ENCODE measurements around the gene MTA3.
"Not testable (repeated sequence)": the region's sequence is repeated elsewhere in the genome, so short reads cannot be mapped to it uniquely, and the experiment has no call there.

The MTA3 gene

DNA sequence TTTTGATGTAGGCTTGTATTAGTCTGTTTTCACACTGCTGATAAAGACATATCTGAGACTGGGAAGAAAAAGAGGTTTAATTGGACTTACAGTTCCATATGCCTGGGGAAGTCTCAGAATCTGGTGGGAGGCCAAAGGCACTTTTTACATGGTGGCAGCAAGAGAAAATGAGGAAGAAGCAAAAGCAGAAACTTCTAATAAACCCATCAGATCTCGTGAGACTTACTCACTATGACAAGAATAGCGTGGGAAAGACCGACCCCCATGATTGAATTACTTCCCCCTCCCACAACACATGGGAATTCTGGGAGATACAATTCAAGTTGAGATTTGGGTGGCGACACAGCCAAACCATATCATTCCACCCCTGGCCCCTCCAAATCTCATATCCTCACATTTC lies 162.9 kb downstream of the MTA3 start:
- peaks cover 12% of the 10 kb centered on the region; the same call in 1 of the 2 replicates for H3K9me3 ChIP-seq (ENCODE audit: control insufficient read depth, insufficient read depth, low read depth, low read length)
- not testable (repeated sequence) for H3K9ac ChIP-seq (ENCODE audit: low read length); H3K27ac ChIP-seq (ENCODE audit: low read depth, low read length); H3K36me3 ChIP-seq (ENCODE audit: control insufficient read depth, insufficient read depth, low read length); H3K4me3 ChIP-seq (ENCODE audit: low read depth, low read length); H3K27me3 ChIP-seq (ENCODE audit: control insufficient read depth, insufficient read depth, low read length); H3K4me1 ChIP-seq (ENCODE audit: control insufficient read depth, insufficient read depth, low read length)

DNA sequence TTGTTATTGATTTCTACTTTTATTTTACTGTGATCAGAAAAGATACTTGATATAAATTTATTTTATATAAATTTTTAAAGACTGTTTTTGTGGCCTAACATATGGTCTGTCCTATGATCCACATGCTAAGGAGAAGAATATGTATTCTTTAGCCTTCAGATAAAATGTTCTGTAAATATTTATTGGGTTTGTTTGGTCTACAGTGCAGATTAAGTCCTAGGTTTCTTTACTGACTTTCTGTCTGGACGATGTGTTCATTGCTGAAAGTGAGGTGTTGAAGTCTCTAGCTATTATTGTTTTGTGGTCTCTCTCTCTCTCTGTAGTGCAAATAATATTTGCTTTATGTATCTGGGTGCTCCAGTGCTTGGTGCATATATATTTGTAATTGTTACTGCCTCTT lies 165.4 kb downstream of the MTA3 start:
- Histone ChIP-seq H3K27ac (ENCODE audit: low read depth, low read length) (no peak overlapping the region), H3K9me3 (ENCODE audit: control insufficient read depth, insufficient read depth, low read depth, low read length) (peaks cover 14% of the 10 kb centered on the region; the same call in 1 of the 2 replicates), H3K36me3 (ENCODE audit: control insufficient read depth, insufficient read depth, low read length) (peaks cover 19% of the 10 kb centered on the region; the same call in 1 of the 2 replicates), H3K27me3 (ENCODE audit: control insufficient read depth, insufficient read depth, low read length) (no peaks in the 10 kb centered on the region), H3K9ac (ENCODE audit: low read length) (no peak overlapping the region), H3K4me1 (ENCODE audit: control insufficient read depth, insufficient read depth, low read length) (no peaks in the 10 kb centered on the region; the same call in 1 of the 2 replicates), H3K4me3 (ENCODE audit: low read depth, low read length) (no peak overlapping the region)

DNA sequence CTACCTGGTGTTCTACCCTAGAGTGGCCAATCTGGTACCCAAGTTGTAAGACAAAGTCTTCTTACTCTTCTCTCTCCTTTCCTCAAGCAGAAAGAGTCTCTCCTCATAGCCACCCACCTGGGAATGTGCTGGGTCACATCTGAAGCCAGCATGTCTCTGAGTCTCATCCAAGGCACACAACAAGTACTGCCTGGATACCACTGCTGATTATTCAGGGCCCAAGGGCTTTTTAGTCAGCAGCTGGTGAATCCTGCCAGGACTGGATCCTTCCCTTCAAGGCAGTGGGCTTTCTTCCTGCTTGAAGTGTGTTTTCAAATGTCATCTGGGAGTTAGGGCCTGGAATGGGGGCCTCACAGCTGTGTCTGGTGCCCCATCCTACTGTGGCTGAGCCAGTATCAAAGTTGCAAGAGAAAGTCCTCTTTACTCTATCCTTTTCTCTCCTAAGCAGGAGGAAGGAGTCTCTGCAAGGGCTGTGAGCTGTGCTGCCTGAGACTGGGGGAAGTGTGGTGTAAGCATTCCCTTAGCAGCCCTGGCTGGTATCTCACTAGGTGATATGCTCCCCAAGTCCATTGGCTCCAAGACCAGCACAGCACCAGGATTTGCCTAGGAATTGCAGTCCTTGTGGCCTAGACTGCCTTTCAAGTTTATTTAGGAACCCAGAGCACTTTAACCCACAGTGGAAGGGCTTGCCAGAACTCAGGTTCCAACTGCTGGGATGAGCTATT lies 168.3 kb downstream of the MTA3 start:
- Histone ChIP-seq H3K4me3 (ENCODE audit: low read depth, low read length) (no peak overlapping the region), H3K9me3 (ENCODE audit: control insufficient read depth, insufficient read depth, low read depth, low read length) (peaks cover 14% of the 10 kb centered on the region; the same call in 1 of the 2 replicates), H3K4me1 (ENCODE audit: control insufficient read depth, insufficient read depth, low read length) (peaks cover 4% of the 10 kb centered on the region; the same call in 1 of the 2 replicates), H3K27me3 (ENCODE audit: control insufficient read depth, insufficient read depth, low read length) (no peaks in the 10 kb centered on the region), H3K9ac (ENCODE audit: low read length) (no peak overlapping the region), H3K36me3 (ENCODE audit: control insufficient read depth, insufficient read depth, low read length) (peaks cover 26% of the 10 kb centered on the region; the same call in 1 of the 2 replicates), H3K27ac (ENCODE audit: low read depth, low read length) (no peak overlapping the region)

DNA sequence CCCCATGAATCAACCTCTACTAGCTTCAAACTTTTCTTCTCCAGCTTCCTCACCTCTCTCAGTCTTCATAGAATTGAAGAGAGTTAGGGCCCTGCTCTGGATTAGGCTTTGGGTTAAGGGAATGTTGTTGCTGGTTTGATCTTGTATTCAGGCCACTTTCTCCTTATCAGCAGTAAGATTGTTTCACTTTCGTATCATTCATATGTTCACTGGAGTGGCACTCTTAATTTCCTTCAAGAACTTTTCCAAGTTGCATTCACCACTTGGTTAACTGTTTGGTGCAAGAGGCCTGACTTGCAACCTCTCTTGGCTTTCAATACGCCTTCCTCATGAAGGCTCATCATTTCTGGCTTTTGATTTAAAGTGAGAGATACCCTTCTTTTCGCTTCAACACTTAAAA lies 172.7 kb downstream of the MTA3 start:
- Histone ChIP-seq H3K4me1 (ENCODE audit: control insufficient read depth, insufficient read depth, low read length) (peaks cover 4% of the 10 kb centered on the region; the same call in 1 of the 2 replicates), H3K9me3 (ENCODE audit: control insufficient read depth, insufficient read depth, low read depth, low read length) (peaks cover 8% of the 10 kb centered on the region; the same call in 1 of the 2 replicates), H3K36me3 (ENCODE audit: control insufficient read depth, insufficient read depth, low read length) (peaks cover 26% of the 10 kb centered on the region; the same call in 1 of the 2 replicates), H3K9ac (ENCODE audit: low read length) (no peak overlapping the region), H3K27ac (ENCODE audit: low read depth, low read length) (no peak overlapping the region), H3K4me3 (ENCODE audit: low read depth, low read length) (no peak overlapping the region), H3K27me3 (ENCODE audit: control insufficient read depth, insufficient read depth, low read length) (no peaks in the 10 kb centered on the region)

DNA sequence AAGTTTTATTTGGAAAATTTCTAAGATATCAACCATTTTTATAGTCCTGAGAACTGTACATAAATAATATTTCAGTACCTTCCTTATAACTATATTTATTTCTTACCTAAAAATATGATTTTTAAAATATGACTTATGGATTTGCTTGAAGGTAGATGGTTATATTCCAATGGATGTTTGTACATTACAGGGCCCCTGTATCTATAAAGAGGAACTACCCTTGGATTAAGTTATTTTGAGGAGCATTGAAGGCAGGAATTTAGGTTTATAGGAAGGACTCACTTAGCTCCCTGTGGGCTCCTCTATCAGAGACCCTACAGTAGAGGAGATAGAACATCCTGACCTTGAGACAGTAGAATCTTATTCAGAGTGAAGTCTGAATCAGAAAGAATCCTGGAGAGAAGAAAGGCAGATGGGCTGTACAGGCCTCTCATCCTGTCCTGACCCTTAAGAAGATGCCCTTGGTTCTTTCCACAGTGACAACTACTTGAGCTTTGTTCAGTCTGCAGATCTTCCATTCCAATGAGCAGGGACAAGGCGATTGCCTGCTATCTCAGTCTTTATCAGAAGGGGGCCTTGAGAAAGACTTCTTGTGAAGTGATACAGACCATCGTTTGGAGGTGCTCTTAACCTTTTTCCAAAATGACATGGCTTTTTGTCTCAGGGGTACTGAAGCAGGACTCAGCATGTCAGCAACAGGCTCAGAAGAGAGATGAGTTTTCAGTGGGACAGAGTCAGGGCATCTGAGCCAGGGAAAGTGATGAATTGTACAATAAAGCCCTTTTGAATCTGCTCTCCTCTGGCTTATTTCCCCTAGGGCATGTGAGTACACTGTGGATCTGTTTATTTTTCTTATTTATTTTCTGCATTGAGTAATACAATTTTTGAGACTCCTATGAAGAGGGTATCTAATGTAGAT lies 174.6 kb downstream of the MTA3 start:
- peaks cover 4% of the 10 kb centered on the region; the same call in 1 of the 2 replicates for H3K4me1 ChIP-seq (ENCODE audit: control insufficient read depth, insufficient read depth, low read length)
- no peak overlapping the region for H3K9ac ChIP-seq (ENCODE audit: low read length)
- peaks cover 5% of the 10 kb centered on the region; the same call in 1 of the 2 replicates for H3K9me3 ChIP-seq (ENCODE audit: control insufficient read depth, insufficient read depth, low read depth, low read length)
- H3K27ac ChIP-seq (ENCODE audit: low read depth, low read length), result no peak overlapping the region
- no peak overlapping the region for H3K4me3 ChIP-seq (ENCODE audit: low read depth, low read length)
- 0 out of 2 replicates have a peak, but pooled peaks cover 9% of the 10 kb centered on the region for H3K36me3 ChIP-seq (ENCODE audit: control insufficient read depth, insufficient read depth, low read length)
- H3K27me3 ChIP-seq (ENCODE audit: control insufficient read depth, insufficient read depth, low read length), result no peaks in the 10 kb centered on the region

DNA sequence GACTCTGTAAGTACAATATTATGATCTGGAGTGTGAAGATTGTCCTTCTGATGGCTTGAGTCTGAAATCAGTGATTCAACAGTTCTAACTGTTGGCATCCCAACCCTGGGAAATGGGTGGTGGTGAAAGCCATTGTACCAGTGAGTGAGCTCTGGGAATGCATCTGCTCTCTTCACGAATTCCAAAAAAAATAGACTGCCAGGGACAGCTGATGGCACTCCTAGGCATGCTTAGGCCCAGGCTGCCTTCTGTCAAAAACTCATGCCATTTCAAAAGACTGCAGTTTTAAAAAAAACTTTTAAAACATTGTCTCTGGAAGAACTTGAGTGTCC lies 175.2 kb downstream of the MTA3 start:
- Histone ChIP-seq H3K4me3 (ENCODE audit: low read depth, low read length) (no peak overlapping the region), H3K27me3 (ENCODE audit: control insufficient read depth, insufficient read depth, low read length) (no peaks in the 10 kb centered on the region), H3K27ac (ENCODE audit: low read depth, low read length) (no peak overlapping the region), H3K9me3 (ENCODE audit: control insufficient read depth, insufficient read depth, low read depth, low read length) (peaks cover 5% of the 10 kb centered on the region; the same call in 1 of the 2 replicates), H3K9ac (ENCODE audit: low read length) (no peak overlapping the region), H3K36me3 (ENCODE audit: control insufficient read depth, insufficient read depth, low read length) (0 out of 2 replicates have a peak, but pooled peaks cover 9% of the 10 kb centered on the region), H3K4me1 (ENCODE audit: control insufficient read depth, insufficient read depth, low read length) (peaks cover 4% of the 10 kb centered on the region; the same call in 1 of the 2 replicates)

DNA sequence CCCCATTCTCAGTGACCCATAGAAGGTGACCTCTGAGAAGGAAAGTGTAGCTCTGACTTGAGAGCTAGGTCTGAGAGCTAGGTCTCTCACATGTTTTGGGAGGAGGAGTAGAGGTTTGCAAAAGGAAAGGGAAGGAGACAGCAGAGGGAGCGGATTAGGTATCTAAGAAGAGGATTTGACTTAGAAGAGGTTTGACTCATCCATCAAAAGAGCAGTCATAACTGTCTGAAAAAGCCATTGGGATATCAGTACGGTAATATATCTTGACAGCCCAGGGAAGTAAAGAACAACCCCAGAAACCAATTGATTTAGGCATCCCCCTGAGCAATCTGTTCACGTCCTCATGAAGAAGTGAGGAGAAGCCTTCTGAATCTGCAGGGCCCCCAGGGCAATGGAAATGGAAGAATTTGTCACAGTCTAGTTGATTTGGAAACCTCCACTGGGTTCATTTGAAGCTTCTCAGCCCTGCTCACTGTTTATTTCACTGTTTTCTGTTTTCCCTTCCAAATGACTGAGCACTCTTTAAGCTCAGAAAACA lies 176.2 kb downstream of the MTA3 start:
- Histone ChIP-seq H3K4me1 (ENCODE audit: control insufficient read depth, insufficient read depth, low read length) (no peaks in the 10 kb centered on the region; the same call in 1 of the 2 replicates), H3K9me3 (ENCODE audit: control insufficient read depth, insufficient read depth, low read depth, low read length) (peaks cover 5% of the 10 kb centered on the region; the same call in 1 of the 2 replicates), H3K4me3 (ENCODE audit: low read depth, low read length) (no peak overlapping the region), H3K27me3 (ENCODE audit: control insufficient read depth, insufficient read depth, low read length) (no peaks in the 10 kb centered on the region), H3K9ac (ENCODE audit: low read length) (no peak overlapping the region), H3K27ac (ENCODE audit: low read depth, low read length) (no peak overlapping the region), H3K36me3 (ENCODE audit: control insufficient read depth, insufficient read depth, low read length) (0 out of 2 replicates have a peak, but pooled peaks cover 9% of the 10 kb centered on the region)

DNA sequence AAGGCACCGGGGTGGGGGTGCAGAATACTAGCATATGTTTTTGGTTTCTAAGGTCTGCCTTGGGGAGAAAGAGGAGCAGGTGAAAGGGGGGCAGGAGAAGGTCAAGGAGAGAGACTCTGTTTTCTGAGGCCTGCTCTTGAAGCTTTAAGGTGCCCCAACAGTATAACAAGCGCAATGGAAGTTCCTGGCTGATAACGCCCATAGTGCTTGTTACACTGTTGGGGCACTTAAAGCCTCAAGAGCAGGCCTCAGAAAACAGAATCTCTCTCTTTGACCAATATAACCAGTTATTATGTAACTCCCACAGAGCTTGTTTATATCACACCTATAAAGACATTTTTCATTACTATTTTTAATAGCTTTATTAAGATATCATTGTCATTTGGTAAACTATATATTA lies 179.0 kb downstream of the MTA3 start:
- Histone ChIP-seq H3K36me3 (ENCODE audit: control insufficient read depth, insufficient read depth, low read length) (no peaks in the 10 kb centered on the region), H3K27ac (ENCODE audit: low read depth, low read length) (no peak overlapping the region), H3K9ac (ENCODE audit: low read length) (no peak overlapping the region), H3K27me3 (ENCODE audit: control insufficient read depth, insufficient read depth, low read length) (no peaks in the 10 kb centered on the region), H3K9me3 (ENCODE audit: control insufficient read depth, insufficient read depth, low read depth, low read length) (no peaks in the 10 kb centered on the region), H3K4me3 (ENCODE audit: low read depth, low read length) (no peak overlapping the region), H3K4me1 (ENCODE audit: control insufficient read depth, insufficient read depth, low read length) (no peaks in the 10 kb centered on the region)

DNA sequence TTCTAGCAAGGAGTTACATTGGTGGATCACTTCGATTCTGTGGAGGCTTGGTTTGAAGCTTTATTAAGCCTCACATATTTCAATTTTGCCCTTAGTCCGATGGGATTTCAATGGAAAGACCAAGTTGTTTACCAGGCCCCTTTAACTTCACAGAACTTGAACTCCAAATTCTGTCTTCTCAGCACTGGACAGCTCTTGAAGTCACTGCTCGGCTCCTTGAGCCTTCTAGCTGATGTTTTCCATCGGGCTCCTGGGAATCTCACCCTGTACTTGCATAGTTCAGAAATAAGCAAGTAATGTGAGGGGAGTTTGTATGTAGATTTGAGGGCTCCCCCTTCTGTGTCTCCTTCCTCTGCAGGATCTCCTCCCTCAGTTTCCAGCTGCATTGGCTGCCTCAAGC lies 180.4 kb downstream of the MTA3 start:
- H3K9me3 ChIP-seq (ENCODE audit: control insufficient read depth, insufficient read depth, low read depth, low read length), result no peaks in the 10 kb centered on the region
- no peaks in the 10 kb centered on the region for H3K4me1 ChIP-seq (ENCODE audit: control insufficient read depth, insufficient read depth, low read length)
- no peak overlapping the region for H3K9ac ChIP-seq (ENCODE audit: low read length)
- no peaks in the 10 kb centered on the region for H3K27me3 ChIP-seq (ENCODE audit: control insufficient read depth, insufficient read depth, low read length)
- H3K27ac ChIP-seq (ENCODE audit: low read depth, low read length), result no peak overlapping the region
- no peak overlapping the region for H3K4me3 ChIP-seq (ENCODE audit: low read depth, low read length)
- peaks cover 2% of the 10 kb centered on the region for H3K36me3 ChIP-seq (ENCODE audit: control insufficient read depth, insufficient read depth, low read length)

DNA sequence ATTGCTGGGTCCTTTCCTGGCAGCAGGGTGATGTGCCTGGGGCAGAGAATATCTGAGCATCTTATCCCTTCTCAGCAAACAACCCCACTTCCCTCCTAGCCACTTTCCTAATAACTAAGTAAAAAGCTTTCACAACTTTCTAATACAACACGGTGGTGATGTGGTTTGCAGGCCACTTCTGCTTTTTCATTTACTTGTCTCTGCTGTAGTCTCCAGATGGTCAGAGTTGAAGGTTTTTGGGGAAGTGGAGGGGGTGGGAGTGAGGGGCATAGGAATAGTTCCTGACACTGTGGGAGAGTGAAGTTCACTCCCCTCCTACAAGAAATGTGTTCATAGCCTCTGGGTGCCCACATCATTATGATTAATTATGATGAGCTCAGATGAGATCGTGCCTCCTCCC lies 183.9 kb downstream of the MTA3 start:
- no peaks in the 10 kb centered on the region for H3K9me3 ChIP-seq (ENCODE audit: control insufficient read depth, insufficient read depth, low read depth, low read length)
- no peak overlapping the region for H3K4me3 ChIP-seq (ENCODE audit: low read depth, low read length)
- H3K27me3 ChIP-seq (ENCODE audit: control insufficient read depth, insufficient read depth, low read length), result no peaks in the 10 kb centered on the region
- no peak overlapping the region for H3K27ac ChIP-seq (ENCODE audit: low read depth, low read length)
- H3K36me3 ChIP-seq (ENCODE audit: control insufficient read depth, insufficient read depth, low read length), result peaks cover 6% of the 10 kb centered on the region
- no peak overlapping the region for H3K9ac ChIP-seq (ENCODE audit: low read length)
- peaks cover 7% of the 10 kb centered on the region; the same call in 1 of the 2 replicates for H3K4me1 ChIP-seq (ENCODE audit: control insufficient read depth, insufficient read depth, low read length)
